ENCODE measurements around the gene NKAIN2.

- no peak for TF ChIP-seq CTCF (IDR thresholded peaks at IDR 0.05)
- no peak for TF ChIP-seq ZFX (IDR thresholded peaks at IDR 0.05; ENCODE audit: borderline replicate concordance)
Observed at GRCh38 chr6:124714728-124715127, 911.1 kb downstream of the NKAIN2 start.

All from 22Rv1 (cell line).